CD14-positive monocyte (primary cell): Measurements from ENCODE around the gene UBE2I. TPM values are rescaled to one million over a fixed set of nuclear protein-coding genes. Genes with fewer than 3 reads are reported as not detected.

Experiments
- DNase-seq, 3 donors: peaks; one replicate each; pipeline ENCODE4 v3.0.0-alpha.2; 2011 to 2022
- H2AFZ ChIP-seq: 2 replicates; pipeline ENCODE4 v1.6.0; 2012; ENCODE audit warnings: mild to moderate bottlenecking, low read depth, low read length, inconsistent platforms; ENCODE audit not compliant: insufficient read depth, poor library complexity, severe bottlenecking
- H3K27ac ChIP-seq, 2 donors: 1 replicate in 1 of 2; 2 replicates in 1 of 2; pipeline ENCODE4 v1.5.1; 2012 to 2013; ENCODE audit warnings: low read length in 2 of 2, control low read depth in 1 of 2, inconsistent platforms in 1 of 2, low read depth in 1 of 2, mild to moderate bottlenecking in 1 of 2
- H3K27me3 ChIP-seq, 2 donors: one replicate each; pipeline versions ENCODE4 v1.6.0 to v1.6.1; 2011 to 2013; ENCODE audit warnings: low read length in 2 of 2; ENCODE audit not compliant: control insufficient read depth in 2 of 2, insufficient read depth in 2 of 2
- H3K36me3 ChIP-seq, 2 donors: replicated peaks in 1 of 2; 1 replicate in 1 of 2; 2 replicates in 1 of 2; pipeline versions ENCODE4 v1.5.1 to v1.6.1; 2012 to 2013; ENCODE audit warnings: low read length in 2 of 2, control low read depth in 1 of 2, inconsistent platforms in 1 of 2, mild to moderate bottlenecking in 1 of 2; ENCODE audit not compliant: insufficient read depth in 2 of 2, control insufficient read depth in 1 of 2
- H3K4me1 ChIP-seq, 2 donors: 1 replicate in 1 of 2; 2 replicates in 1 of 2; pipeline versions ENCODE4 v1.5.1 to v1.6.1; 2012 to 2013; ENCODE audit warnings: low read length in 2 of 2, control low read depth in 1 of 2, inconsistent platforms in 1 of 2, mild to moderate bottlenecking in 1 of 2, moderate library complexity in 1 of 2; ENCODE audit not compliant: insufficient read depth in 2 of 2, control insufficient read depth in 1 of 2
- H3K4me2 ChIP-seq: replicated peaks from 2 replicates; pipeline ENCODE3; 2012; ENCODE audit warnings: low read length, moderate library complexity, mild to moderate bottlenecking; ENCODE audit not compliant: poor library complexity, severe bottlenecking; ENCODE audit errors: extremely low read depth
- H3K4me3 ChIP-seq, 3 experiments: fragments of 200-600 bp in 1 of 3; sonication (generic) in 1 of 3; replicated peaks in 1 of 3; 1 replicate in 2 of 3; 2 replicates in 1 of 3; pipeline ENCODE4 v1.5.1; 2011 to 2013; ENCODE audit warnings: low read length in 3 of 3, mild to moderate bottlenecking in 3 of 3, control low read depth in 2 of 3, low read depth in 2 of 3, inconsistent platforms in 1 of 3, moderate library complexity in 1 of 3
- H3K79me2 ChIP-seq: 2 replicates; pipeline ENCODE4 v1.6.0; 2012; ENCODE audit warnings: mild to moderate bottlenecking, control low read depth, inconsistent platforms, low read length, moderate library complexity; ENCODE audit not compliant: insufficient read depth
- H3K9ac ChIP-seq: 2 replicates; pipeline ENCODE4 v1.6.0; 2017; ENCODE audit warnings: low read length, mild to moderate bottlenecking; ENCODE audit not compliant: insufficient read depth, poor library complexity, severe bottlenecking
- H3K9me3 ChIP-seq, 2 donors: replicated peaks in 1 of 2; 1 replicate in 1 of 2; 2 replicates in 1 of 2; pipeline versions ENCODE4 v1.5.1 to v1.6.1; 2012 to 2013; ENCODE audit warnings: low read length in 2 of 2, control low read depth in 1 of 2; ENCODE audit not compliant: control insufficient read depth in 1 of 2, insufficient read depth in 1 of 2
- H4K20me1 ChIP-seq: 2 replicates; pipeline ENCODE4 v1.6.0; 2012; ENCODE audit warnings: mild to moderate bottlenecking, low read length, control low read depth, moderate library complexity; ENCODE audit not compliant: insufficient read depth
- H3K27ac Mint-ChIP-seq, 7 donors: one replicate each; pipeline ENCODE4 v1.8.0; 2020; ENCODE audit warnings: mild to moderate bottlenecking in 7 of 7, mixed read lengths in 7 of 7, moderate library complexity in 6 of 7, inconsistent platforms in 2 of 7
- H3K27me3 Mint-ChIP-seq, 3 donors: one replicate each; pipeline ENCODE4 v1.8.0; 2021 to 2022; ENCODE audit warnings: low read depth in 3 of 3, mild to moderate bottlenecking in 3 of 3, mixed read lengths in 3 of 3, moderate library complexity in 3 of 3, inconsistent platforms in 1 of 3
- H3K36me3 Mint-ChIP-seq, 2 donors: one replicate each; pipeline ENCODE4 v1.8.0; 2020; ENCODE audit warnings: mixed read lengths in 2 of 2, inconsistent platforms in 1 of 2, mild to moderate bottlenecking in 1 of 2
- H3K4me1 Mint-ChIP-seq: one replicate; pipeline ENCODE4 v1.8.0; 2020; ENCODE audit warnings: mild to moderate bottlenecking, mixed read lengths
- H3K4me3 Mint-ChIP-seq, 2 donors: one replicate each; pipeline ENCODE4 v1.8.0; 2020; ENCODE audit warnings: mild to moderate bottlenecking in 2 of 2, mixed read lengths in 2 of 2, moderate library complexity in 1 of 2
- H3K9me3 Mint-ChIP-seq, 7 donors: one replicate each; pipeline ENCODE4 v1.8.0; 2020 to 2022; ENCODE audit warnings: mixed read lengths in 7 of 7, mild to moderate bottlenecking in 6 of 7, moderate library complexity in 6 of 7, inconsistent platforms in 2 of 7
- WGBS: methylation state at CpG from one replicate; pipeline ENCODE4 v1.1.5; 2013; ENCODE audit warnings: missing lambda C conversion rate; ENCODE audit not compliant: insufficient coverage; 5-methylcytosine and 5-hydroxymethylcytosine counted together
- intact Hi-C, 2 donors: fragments of 100-400 bp; cut with micrococcal nuclease; formaldehyde crosslinking; loops; one replicate each; pipeline versions ENCODE4 v1.15.0 to v1.15.1; 2023
- polyA plus RNA-seq, 3 donors: library from polyadenylated mRNA; depleted of rRNA in 1 of 3; unstranded in 2 of 3; stranded (reverse) in 1 of 3; fragments of 300-500 nt in 2 of 3; fragments of >200 nt in 1 of 3; fragmentation: Illumina TruSeq in 2 of 3; gene quantifications; 1 replicate in 2 of 3; 2 replicates in 1 of 3; pipeline ENCODE4 v1.2.3, GENCODE V29; 2012 to 2021
- TF ChIP-seq, protein P1 (sequence below): fragments of 200-600 bp; IDR thresholded peaks from one replicate; pipeline ENCODE4 v1.8.0; 2022; ENCODE audit warnings: antibody characterized with exemption, mild to moderate bottlenecking

Gene UBE2I
- polyA plus RNA-seq, 3 donors: 76.8 to 112 (median 88.8) TPM

DNA sequence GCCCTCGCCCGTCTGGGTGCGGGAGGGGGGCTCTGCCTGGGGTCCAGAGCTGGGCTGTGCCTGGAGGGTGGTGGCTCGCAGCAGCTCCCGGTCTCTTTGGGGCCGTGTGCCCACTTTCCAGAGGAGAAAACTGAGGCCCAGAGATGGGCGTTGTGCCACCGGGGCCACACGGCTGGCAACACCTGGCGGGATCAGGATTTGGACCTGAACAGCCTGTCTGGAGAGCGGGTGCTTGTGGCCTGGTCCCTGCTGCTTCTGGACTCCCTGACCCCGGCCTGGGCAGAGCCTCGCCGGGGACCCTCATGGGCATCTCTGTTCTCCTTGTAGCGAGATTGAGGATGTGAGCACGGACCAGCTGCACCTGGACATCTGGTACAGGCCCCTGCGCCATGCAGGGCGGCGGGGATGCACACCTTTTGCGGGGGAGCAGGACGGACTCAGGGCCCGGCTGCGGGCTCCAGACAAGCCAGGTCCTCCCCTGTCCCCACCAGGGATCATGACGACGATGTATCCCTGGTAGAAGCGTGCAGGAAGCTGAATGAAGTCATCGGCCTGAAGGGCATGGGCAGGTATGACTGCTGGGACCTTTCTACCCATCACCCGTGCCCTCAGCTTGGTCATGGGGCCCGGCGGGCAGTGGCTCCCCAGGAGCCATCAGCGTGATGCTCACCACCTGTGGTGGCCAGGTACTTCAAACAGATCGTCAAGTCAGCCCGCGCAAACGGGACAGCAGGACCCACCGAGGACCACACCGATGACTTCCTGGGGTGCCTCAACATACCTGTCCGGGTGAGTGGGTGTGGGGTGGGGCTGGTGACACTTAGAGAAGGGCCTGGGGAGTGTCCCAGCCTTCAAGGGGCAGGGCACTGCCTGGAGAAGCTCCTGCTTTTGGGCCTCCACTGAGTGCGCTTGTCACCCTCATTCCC lies 32.3 kb downstream of the UBE2I start:
- DNase-seq: no peak
- peak overlapping the region; percentile 41 for H2AFZ ChIP-seq
- H3K4me2 ChIP-seq: peak overlapping the region; percentile 66
- Mint-ChIP-seq H3K27ac (peak overlapping the region in 1 of 7 donors; percentile 31), H3K4me3 (no peak overlapping the region), H3K4me1 (peaks cover 12% of the 10 kb centered on the region), H3K27me3 (peaks cover 7 to 18% (median 10%) of the 10 kb centered on the region in 3 donors), H3K36me3 (no peaks in the 10 kb centered on the region), H3K9me3 (no peaks in the 10 kb centered on the region)
- H4K20me1 ChIP-seq: no peaks in the 10 kb centered on the region
- 82% methylated on average over 35 of the region's 39 CpGs for WGBS
- no peaks in the 10 kb centered on the region for H3K79me2 ChIP-seq
- intact Hi-C loops: no loop called here
- H3K27ac ChIP-seq: no peak overlapping the region
- H3K9me3 ChIP-seq: no peaks in the 10 kb centered on the region
- H3K4me3 ChIP-seq: no peak overlapping the region
- TF ChIP-seq, protein P1, sequence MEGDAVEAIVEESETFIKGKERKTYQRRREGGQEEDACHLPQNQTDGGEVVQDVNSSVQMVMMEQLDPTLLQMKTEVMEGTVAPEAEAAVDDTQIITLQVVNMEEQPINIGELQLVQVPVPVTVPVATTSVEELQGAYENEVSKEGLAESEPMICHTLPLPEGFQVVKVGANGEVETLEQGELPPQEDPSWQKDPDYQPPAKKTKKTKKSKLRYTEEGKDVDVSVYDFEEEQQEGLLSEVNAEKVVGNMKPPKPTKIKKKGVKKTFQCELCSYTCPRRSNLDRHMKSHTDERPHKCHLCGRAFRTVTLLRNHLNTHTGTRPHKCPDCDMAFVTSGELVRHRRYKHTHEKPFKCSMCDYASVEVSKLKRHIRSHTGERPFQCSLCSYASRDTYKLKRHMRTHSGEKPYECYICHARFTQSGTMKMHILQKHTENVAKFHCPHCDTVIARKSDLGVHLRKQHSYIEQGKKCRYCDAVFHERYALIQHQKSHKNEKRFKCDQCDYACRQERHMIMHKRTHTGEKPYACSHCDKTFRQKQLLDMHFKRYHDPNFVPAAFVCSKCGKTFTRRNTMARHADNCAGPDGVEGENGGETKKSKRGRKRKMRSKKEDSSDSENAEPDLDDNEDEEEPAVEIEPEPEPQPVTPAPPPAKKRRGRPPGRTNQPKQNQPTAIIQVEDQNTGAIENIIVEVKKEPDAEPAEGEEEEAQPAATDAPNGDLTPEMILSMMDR: no peak
- no peak overlapping the region for H3K9ac ChIP-seq
- peaks cover 0 to 3% of the 10 kb centered on the region in 2 donors for H3K27me3 ChIP-seq
- no peaks in the 10 kb centered on the region for H3K36me3 ChIP-seq
- H3K4me1 ChIP-seq: peaks cover 12 to 17% of the 10 kb centered on the region in 2 donors

DNA sequence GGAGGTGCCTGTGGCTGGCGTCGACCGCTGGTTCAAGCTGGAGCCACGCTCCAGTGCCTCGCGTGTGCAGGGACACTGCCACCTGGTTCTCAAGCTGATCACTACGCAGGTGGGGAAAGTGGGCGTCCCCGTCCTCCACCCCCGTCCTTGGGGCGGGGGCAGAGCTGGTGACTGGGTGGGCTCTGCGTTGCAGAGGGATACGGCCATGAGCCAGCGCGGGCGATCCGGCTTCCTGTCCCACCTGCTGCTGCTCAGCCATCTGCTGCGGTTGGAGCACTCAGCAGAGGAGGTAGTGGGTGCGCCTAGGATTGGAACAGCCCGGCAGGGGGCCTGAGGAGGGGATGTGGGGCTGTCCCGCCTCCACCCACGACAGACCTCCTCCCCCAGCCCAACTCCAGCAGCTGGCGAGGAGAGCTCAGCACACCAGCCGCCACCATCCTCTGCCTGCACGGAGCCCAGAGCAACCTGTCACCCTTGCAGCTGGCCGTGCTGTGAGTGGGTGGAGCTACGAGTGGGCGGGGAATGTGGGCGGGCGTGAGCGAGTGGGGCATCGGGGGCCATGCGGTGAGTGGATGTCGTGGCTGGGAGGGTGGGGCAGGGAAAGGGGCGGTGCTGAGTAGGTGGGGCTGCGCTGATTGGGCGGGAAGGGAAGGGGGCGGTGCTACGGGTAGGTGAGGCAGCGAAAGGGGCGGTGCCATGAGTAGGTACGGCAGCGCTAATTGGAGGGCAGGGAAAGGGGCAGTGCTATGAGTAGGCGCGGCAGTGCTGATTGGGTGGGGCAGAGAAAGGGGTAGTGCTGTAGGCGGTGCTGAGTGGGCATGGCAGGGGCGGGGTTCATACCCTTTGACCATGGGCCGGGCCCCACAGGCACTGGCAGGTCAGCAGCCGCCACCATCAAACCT lies 33.3 kb downstream of the UBE2I start:
- Mint-ChIP-seq H3K36me3 (peaks cover 0 to 6% of the 10 kb centered on the region in 2 donors), H3K4me3 (peak overlapping the region; percentile 58 to 80), H3K27me3 (peaks cover 2 to 11% (median 6%) of the 10 kb centered on the region in 3 donors), H3K27ac (no peak overlapping the region), H3K9me3 (peaks cover 0 to 3% (median 0%) of the 10 kb centered on the region in 7 donors), H3K4me1 (peaks cover 12% of the 10 kb centered on the region)
- H3K36me3 ChIP-seq: no peaks in the 10 kb centered on the region
- no peaks in the 10 kb centered on the region for H4K20me1 ChIP-seq
- H3K4me1 ChIP-seq: peaks cover 12 to 17% of the 10 kb centered on the region in 2 donors
- H3K27ac ChIP-seq: no peak overlapping the region
- peak overlapping the region; percentile 41 for H2AFZ ChIP-seq
- 1% methylated on average over 34 of the region's 49 CpGs for WGBS
- H3K79me2 ChIP-seq: no peaks in the 10 kb centered on the region
- H3K4me2 ChIP-seq: peak overlapping the region; percentile 66
- DNase-seq: peak; percentile 99
- H3K9ac ChIP-seq: no peak overlapping the region
- intact Hi-C loops: no loop called here
- H3K9me3 ChIP-seq: no peaks in the 10 kb centered on the region
- H3K27me3 ChIP-seq: no peaks in the 10 kb centered on the region
- TF ChIP-seq, protein P1: no peak
- peak overlapping the region in 1 of 3 experiments; percentile 60 for H3K4me3 ChIP-seq
